AG04450 (cell line): ENCODE results near the gene DYRK1A. TPM values are rescaled to one million over a fixed set of nuclear protein-coding genes. Genes with fewer than 3 reads are reported as not detected.
A peak's percentile ranks its signal among the peaks of the same experiment; 100 is the strongest.

Source experiments
- CTCF ChIA-PET: fragments of 300-600, 350-600 bp; formaldehyde crosslinking; extraction: SDS; loops from one replicate; lab custom pipeline; 2022; ENCODE audit warnings: antibody characterized with exemption, inconsistent platforms; lab: Charles Lee
- POLR2A ChIA-PET: fragments of 350-600 bp; formaldehyde crosslinking; extraction: SDS; loops from one replicate; lab custom pipeline; 2021; ENCODE audit warnings: antibody characterized with exemption, inconsistent platforms; lab: Yijun Ruan, JAX
- DNase-seq: peaks from one replicate; pipeline ENCODE4 v3.0.0-alpha.2; 2011; ENCODE audit warnings: low read depth, low spot score
- H3K27ac ChIP-seq: one replicate; pipeline ENCODE4 v1.5.1; 2012; ENCODE audit warnings: low read depth, low read length, control low read depth
- H3K27me3 ChIP-seq: one replicate; pipeline ENCODE4 v1.6.0; 2012; ENCODE audit warnings: low read length; ENCODE audit not compliant: control insufficient read depth, insufficient read depth
- H3K4me3 ChIP-seq: 2 replicates; pipeline ENCODE4 v1.5.1; 2011; ENCODE audit warnings: mild to moderate bottlenecking, low read depth, low read length, control low read depth
- H3K9me3 ChIP-seq: 2 replicates; pipeline ENCODE4 v1.5.1; 2012; ENCODE audit warnings: low read length; ENCODE audit not compliant: control insufficient read depth, insufficient read depth
- CTCF ChIP-seq: IDR thresholded peaks from 2 replicates; pipeline ENCODE4 v1.5.1; 2011; ENCODE audit warnings: low read depth, low read length, control low read depth, inconsistent platforms
- polyA plus RNA-seq: library from polyadenylated mRNA; depleted of rRNA; stranded (reverse); fragments of >200 nt; gene quantifications from 2 replicates; pipeline ENCODE4 v1.2.3, GENCODE V29; 2011

The DYRK1A gene
- polyA plus RNA-seq, 1 experiment, result 33.1 TPM

DNA sequence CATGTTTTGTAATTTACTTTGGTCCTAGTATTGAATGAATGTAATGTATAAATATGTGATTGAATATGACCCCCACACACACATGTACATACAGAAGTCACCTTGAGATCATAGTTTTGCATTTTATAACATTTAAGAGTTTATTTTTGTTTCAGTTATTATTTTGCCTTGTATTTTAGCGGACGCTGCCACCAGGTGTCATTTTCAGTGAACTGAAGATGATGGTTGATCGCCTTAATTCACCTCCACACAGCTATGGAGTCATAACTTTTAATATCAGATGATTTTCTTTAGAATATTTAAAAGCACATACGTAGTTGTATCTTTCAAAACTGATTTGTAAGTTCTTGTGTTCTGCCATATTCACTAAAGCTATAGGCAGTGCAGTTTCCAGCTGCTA is 130.4 kb downstream of the DYRK1A start:
- no peak for DNase-seq
- POLR2A ChIA-PET, result no interaction called here
- CTCF ChIA-PET, result no interaction called here
- Histone ChIP-seq H3K9me3 (no peaks in the 10 kb centered on the region; the same call in 1 of the 2 replicates), H3K27ac (no peak overlapping the region), H3K27me3 (no peaks in the 10 kb centered on the region), H3K4me3 (no peak overlapping the region)
- peak; percentile 22; the same call in 1 of the 2 replicates for TF ChIP-seq CTCF

DNA sequence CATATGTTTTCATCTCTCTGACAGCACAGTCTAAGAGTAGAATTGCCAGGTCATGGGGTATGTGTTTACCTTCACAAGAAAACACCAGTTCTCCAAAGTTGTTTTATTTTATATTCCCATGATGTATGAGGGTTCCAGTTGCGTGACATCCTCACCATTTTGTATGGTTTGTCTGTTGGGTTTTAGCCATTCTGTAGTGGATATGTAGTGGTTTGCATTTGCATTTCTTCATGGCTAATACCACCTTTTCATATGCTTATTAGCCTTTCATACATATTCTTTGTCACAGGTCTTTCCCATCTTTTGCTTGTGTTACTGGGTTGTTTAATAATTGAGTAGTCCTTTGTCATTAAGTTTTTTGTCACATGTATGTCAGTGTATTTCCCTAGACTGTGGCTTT is 132.1 kb downstream of the DYRK1A start:
- no peak for DNase-seq
- no peak for TF ChIP-seq CTCF
- POLR2A ChIA-PET, result no interaction called here
- H3K9me3 ChIP-seq, result no peaks in the 10 kb centered on the region; the same call in none of the 2 replicates
- H3K4me3 ChIP-seq, result no peak overlapping the region
- no peak overlapping the region for H3K27ac ChIP-seq
- CTCF ChIA-PET, result no interaction called here
- H3K27me3 ChIP-seq, result no peaks in the 10 kb centered on the region

GRCh38 chr21:37502947-37503346 is 136.4 kb downstream of the DYRK1A start:
- Histone ChIP-seq H3K9me3 (no peaks in the 10 kb centered on the region; the same call in none of the 2 replicates), H3K27ac (no peak overlapping the region), H3K27me3 (no peaks in the 10 kb centered on the region), H3K4me3 (no peak overlapping the region)
- POLR2A ChIA-PET, result no interaction called here
- CTCF ChIA-PET, result no interaction called here
- DNase-seq, result no peak
- no peak for TF ChIP-seq CTCF

GRCh38 chr21:37503848-37504467 is 137.4 kb downstream of the DYRK1A start:
- CTCF ChIA-PET, result no interaction called here
- POLR2A ChIA-PET, result no interaction called here
- Histone ChIP-seq H3K4me3 (no peak overlapping the region), H3K27me3 (no peaks in the 10 kb centered on the region), H3K27ac (peak overlapping the region; percentile 82), H3K9me3 (no peaks in the 10 kb centered on the region; the same call in none of the 2 replicates)
- TF ChIP-seq CTCF, result no peak
- DNase-seq, result peak; percentile 43

- Histone ChIP-seq H3K9me3 (no peaks in the 10 kb centered on the region; the same call in none of the 2 replicates), H3K27me3 (no peaks in the 10 kb centered on the region), H3K4me3 (no peak overlapping the region), H3K27ac (no peak overlapping the region)
- DNase-seq, result no peak
- CTCF ChIA-PET, result interaction anchor here (0.6 kb wide), 1 partner anchor 850 kb away, joined by 3 read pairs; no protein-coding TSS in a partner anchor
- POLR2A ChIA-PET, result no interaction called here
- no peak for TF ChIP-seq CTCF
Measured at GRCh38 chr21:37505963-37506362, 139.4 kb downstream of the DYRK1A start.
